Fibroblast of gingiva (primary cell): ENCODE measurements around the gene MOBP.

Source experiments
- DNase-seq: peaks from one replicate; pipeline ENCODE4 v3.0.0-alpha.2; 2011; ENCODE audit warnings: low read depth

MOBP gene

DNA sequence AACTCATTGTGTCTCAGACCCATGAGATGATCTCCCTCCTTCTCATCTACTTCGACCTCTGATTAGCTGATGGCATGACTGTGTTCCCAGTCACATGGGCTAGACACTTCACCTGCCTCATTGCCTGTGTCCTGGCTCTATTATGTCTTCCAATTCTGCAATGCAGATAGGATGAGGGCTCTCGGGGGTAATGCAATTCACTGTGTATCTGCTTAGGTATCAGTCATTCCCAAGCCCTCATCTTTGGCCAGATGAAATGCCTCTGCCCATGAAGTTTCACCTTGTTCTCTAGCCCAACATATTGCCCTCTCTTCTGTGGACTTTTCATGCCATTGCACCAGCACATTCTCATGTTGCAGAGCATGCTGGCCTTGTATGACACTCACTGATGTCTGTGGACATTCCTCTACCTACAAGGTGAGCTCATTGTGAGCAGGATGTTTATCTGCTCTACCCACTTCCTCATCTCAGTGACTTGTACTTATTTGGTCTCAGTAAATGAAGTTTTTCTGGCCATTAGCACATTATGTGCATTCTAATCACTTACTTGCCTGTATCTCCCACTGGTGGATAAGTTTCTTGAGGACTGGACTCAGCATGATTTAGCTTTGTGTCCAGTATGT, 32.3 kb downstream of the MOBP start:
- no peak for DNase-seq

DNA sequence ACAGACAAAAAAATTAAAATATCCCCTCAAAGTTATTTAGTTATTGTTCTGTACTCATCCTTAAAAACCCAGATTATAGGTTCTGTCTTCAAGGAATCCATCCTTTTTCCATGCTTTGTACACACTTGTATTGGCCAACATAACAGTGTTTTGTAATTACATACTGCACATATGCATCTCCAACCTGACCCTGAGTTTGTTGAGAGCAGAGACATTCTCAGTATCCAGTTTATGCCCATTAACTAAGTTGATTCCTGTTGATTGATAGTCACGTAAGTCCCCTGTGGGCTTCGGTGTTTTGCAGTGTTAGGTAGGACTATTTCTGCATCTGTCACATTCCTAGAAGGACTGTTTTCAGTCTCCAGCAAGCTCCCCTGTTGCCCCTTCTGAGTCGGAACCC, 33.6 kb downstream of the MOBP start:
- DNase-seq: no peak

- DNase-seq: no peak
These were observed 34.7 kb downstream of the MOBP start for GRCh38 chr3:39501968-39502837.

DNA sequence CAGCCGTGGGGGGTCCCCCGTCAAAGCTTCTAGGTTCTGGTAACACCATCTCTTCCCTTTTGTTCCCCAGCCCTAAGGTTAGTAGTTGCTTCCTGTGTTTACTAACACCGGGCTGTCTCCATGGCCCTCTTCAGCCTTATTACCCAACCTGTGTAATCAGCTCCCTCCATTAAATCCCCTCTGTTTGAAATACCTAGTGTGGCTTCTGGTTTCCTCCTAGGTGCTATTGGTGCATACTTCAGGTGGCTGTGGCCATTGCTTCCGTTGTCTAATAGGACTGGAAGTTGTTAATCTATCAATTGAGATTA, 35.3 kb downstream of the MOBP start:
- DNase-seq: no peak

- no peak for DNase-seq
These were observed 38.6 kb downstream of the MOBP start for GRCh38 chr3:39505866-39506742.

- DNase-seq: no peak
These were observed 39.4 kb downstream of the MOBP start for GRCh38 chr3:39506863-39507262.

- DNase-seq: no peak
These were observed 46.4 kb downstream of the MOBP start for GRCh38 chr3:39513791-39514369.

GRCh38 chr3:39515681-39516441, 48.4 kb downstream of the MOBP start:
- no peak for DNase-seq

DNA sequence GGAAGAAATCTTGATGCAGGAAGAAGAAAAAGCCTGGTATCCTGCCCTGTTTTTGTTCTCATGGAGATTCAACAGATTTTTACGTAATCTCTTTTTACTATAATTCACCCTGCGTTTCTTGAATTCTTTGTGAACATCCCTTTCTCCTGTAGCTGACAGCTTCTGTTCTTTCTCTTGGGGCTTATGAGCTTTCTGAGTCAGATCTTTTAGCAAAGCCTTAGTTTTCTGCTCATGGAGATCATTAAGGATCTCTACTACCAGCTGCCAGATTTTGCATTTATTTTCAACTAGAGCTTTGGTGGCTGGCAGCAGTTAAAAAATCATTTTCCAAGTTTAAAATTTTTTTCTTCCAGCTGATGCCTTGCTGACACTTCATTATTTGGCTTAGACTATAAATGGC, 51.6 kb downstream of the MOBP start:
- DNase-seq: no peak

GRCh38 chr3:39519554-39520288, 52.2 kb downstream of the MOBP start:
- no peak for DNase-seq

DNA sequence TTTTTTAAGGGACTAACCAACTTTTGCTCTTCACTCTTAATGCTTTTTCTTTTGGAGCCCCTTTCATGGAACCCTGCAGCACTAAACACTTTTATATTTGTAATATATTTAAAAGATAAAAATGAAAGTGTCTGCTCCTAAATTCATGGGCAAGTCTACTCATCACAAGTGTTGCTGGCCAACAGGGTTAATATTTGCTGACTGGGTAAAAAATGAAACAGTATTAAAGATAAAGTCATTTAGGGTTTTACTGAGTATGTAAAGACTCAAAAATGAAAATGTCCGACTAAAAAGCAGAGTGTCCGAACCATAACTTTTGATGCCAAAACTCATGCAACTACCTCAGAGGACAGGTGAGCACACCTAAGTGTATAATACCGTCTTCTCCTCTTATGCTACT, 54.0 kb downstream of the MOBP start:
- no peak for DNase-seq

GRCh38 chr3:39524107-39524506, 56.6 kb downstream of the MOBP start:
- DNase-seq: no peak

DNA sequence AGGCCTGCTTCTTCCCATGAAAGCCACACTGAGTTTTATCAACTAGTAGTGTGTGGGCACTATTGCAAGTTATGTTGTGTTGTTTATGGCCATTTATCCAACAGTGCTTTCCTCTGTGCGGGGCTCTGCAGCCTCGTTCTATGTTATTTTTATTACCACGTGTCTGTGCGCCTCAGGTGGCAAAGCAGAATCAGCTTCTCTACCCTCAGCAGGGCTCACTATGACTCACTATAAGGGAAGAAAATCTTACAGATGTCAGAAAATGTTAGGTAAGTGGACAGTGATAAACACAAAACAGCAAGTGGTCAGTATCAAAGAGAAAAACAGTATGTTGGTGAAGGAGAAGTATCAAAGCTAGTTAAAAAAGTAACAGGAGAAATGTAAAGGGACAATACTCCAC, 61.4 kb downstream of the MOBP start:
- no peak for DNase-seq

DNA sequence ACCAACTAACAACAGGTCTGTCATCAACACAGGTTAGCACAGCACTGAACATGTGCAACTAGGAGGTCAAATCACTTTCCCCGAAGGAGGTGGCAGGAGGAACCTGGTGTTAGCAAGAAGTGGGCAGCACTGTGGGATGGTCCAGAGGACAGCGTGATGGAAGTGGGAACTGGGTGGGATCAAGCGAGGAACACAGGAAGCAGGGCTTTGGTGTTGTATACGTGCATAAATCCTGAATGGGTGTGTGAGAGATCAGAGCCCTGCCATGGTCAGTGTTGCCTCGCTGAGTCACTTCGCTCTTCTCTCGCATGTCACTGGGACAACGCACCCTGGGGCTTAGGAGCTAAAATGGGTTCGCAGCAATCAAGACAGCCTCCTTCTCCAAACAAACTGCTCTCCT, 62.1 kb downstream of the MOBP start:
- DNase-seq: no peak

- no peak for DNase-seq
These were observed 63.6 kb downstream of the MOBP start for GRCh38 chr3:39531066-39531465.

- peak; percentile 3 for DNase-seq
These were observed 64.2 kb downstream of the MOBP start for GRCh38 chr3:39531665-39532064.

DNA sequence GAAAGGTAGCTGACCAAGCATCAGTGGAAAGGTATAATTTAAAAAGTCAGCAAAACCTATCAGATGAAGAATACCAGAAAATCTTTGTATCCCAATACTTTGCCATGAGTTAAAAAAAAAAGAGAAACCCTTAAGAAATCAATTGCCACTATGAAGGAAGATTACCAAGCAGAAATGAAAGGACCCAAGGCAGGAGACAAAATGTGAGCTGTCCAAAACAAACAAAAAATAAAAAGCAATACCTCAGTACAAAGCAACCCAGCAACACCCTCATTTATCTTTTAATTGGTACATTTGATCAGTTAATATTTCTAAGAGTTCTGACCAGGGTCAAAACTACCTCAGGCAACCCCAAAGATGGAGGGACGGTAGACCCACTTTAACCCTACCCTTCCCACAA, 65.3 kb downstream of the MOBP start:
- no peak for DNase-seq

GRCh38 chr3:39533226-39533625, 65.7 kb downstream of the MOBP start:
- DNase-seq: no peak

DNA sequence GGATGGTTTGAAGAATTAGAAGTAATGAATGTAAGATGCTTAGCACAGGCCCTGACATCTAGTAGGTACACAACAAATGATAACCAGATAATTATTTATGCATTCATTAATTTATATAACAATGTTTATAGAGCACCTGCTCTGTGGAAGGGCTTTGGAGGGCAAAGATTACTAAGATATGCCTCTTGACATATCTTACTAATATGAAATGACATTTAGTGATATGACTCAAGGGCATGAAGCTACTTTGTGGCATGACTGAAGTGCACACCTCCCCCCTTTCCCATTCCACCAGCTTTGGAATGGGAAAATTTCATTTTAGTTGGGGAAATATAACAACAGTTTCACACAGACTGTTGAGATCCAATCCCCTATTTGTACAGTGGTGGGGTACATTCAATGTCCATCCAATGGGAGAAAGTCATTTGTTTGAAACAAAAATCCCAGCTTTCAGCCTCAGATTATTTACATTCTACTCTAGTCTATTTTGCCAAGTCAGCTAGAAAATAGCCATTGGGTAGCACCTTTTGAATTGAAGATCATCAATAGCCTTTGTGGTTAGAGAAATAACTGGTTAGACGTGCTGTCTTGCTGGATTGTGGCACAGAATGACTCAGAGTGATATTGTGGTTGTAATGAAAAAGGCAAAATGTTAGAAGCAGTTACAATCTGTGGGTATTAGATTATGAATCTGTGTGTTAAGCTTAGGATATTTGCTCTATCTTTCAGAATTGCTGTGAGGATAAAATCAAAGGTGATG, 72.9 kb downstream of the MOBP start:
- no peak for DNase-seq

DNA sequence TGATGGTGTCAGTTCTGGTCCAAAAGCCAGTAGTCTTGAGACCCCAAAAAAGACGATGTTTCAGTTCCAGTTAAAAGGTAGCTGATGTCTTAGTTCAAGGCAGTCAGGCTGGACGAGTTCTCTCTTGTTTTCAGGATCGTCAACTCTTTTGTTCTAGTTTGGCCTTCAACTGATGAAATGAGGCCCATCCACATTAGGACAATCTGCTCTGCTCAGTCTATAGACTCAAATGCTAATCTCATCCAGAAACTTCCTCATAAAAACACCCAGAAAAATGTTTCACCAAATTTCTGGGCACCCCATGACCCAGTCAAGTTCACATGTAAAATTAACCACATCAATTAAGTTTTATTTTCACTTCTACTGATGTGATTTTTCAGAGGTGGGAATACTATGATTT, 74.0 kb downstream of the MOBP start:
- DNase-seq: no peak
